MCF 10A (cell line): ENCODE results near the gene UCHL3. TPM values are rescaled to one million over a fixed set of nuclear protein-coding genes. Genes with fewer than 3 reads are reported as not detected.

Source experiments
- BruUV-seq: library from RNA; stranded (reverse); fragments of 400-500 nt; replicated peaks from 2 replicates; lab custom pipeline; 2021; lab: Mats Ljungman, UMichigan
- CTCF ChIA-PET: fragments of 300-600 bp; sonication (Branson Sonifier 250); formaldehyde crosslinking; extraction: SDS; loops from one replicate; lab custom pipeline; 2021; ENCODE audit warnings: antibody characterized with exemption, inconsistent platforms; lab: Yijun Ruan, JAX
- POLR2A ChIA-PET: fragments of 300-600, 350-650 bp; sonication (Branson Sonifier 250); formaldehyde crosslinking; extraction: SDS; loops from one replicate; lab custom pipeline; 2020; ENCODE audit warnings: antibody characterized with exemption, inconsistent platforms; lab: Yijun Ruan, JAX
- DNase-seq: peaks from one replicate; pipeline ENCODE4 v3.0.0-alpha.2; 2018; ENCODE audit not compliant: unreplicated experiment
- H3K27ac Mint-ChIP-seq: one replicate; pipeline ENCODE4 v1.8.0; 2022; ENCODE audit warnings: mild to moderate bottlenecking, low read depth, mixed read lengths; ENCODE audit not compliant: unreplicated experiment
- H3K27me3 Mint-ChIP-seq: one replicate; pipeline ENCODE4 v1.8.0; 2022; ENCODE audit warnings: mixed read lengths; ENCODE audit not compliant: insufficient read depth, unreplicated experiment
- H3K36me3 Mint-ChIP-seq: one replicate; pipeline ENCODE4 v1.8.0; 2022; ENCODE audit warnings: mild to moderate bottlenecking, moderate library complexity, mixed read lengths; ENCODE audit not compliant: insufficient read depth, unreplicated experiment
- H3K4me1 Mint-ChIP-seq: one replicate; pipeline ENCODE4 v1.8.0; 2022; ENCODE audit warnings: mixed read lengths; ENCODE audit not compliant: insufficient read depth, unreplicated experiment
- H3K4me3 Mint-ChIP-seq: one replicate; pipeline ENCODE4 v1.8.0; 2022; ENCODE audit warnings: mild to moderate bottlenecking, moderate library complexity, mixed read lengths; ENCODE audit not compliant: unreplicated experiment
- H3K9me3 Mint-ChIP-seq: one replicate; pipeline ENCODE4 v1.8.0; 2022; ENCODE audit warnings: mixed read lengths; ENCODE audit not compliant: unreplicated experiment
- CTCF ChIP-seq: fragments of 200-600 bp; IDR thresholded peaks from one replicate; pipeline ENCODE4 v1.8.0; 2022; ENCODE audit warnings: antibody characterized with exemption, mild to moderate bottlenecking; ENCODE audit not compliant: unreplicated experiment
- intact Hi-C: fragments of 100-400 bp; cut with micrococcal nuclease; formaldehyde crosslinking; loops from 2 replicates; pipeline ENCODE4 v1.14.1; 2022
- total RNA-seq: library from RNA; stranded (reverse); gene quantifications from 2 replicates; pipeline ENCODE4 v1.2.3, GENCODE V29; 2022

The UCHL3 gene
- total RNA-seq, 1 experiment from 2014 or later: 79.3 TPM

GRCh38 chr13:75643182-75643581 lies 93.6 kb downstream of the UCHL3 start:
- no TSS peak for BruUV-seq
- no peak for TF ChIP-seq CTCF
- H3K4me3 Mint-ChIP-seq: no peak overlapping the region
- CTCF ChIA-PET: no interaction called here
- no peaks in the 10 kb centered on the region for H3K27me3 Mint-ChIP-seq
- H3K9me3 Mint-ChIP-seq: no peaks in the 10 kb centered on the region
- no peaks in the 10 kb centered on the region for H3K4me1 Mint-ChIP-seq
- POLR2A ChIA-PET: interaction anchor here (0.5 kb wide), 1 partner anchor 12 kb away, joined by 3 read pairs; no protein-coding TSS in a partner anchor
- no peak for DNase-seq
- no peak overlapping the region for H3K27ac Mint-ChIP-seq
- H3K36me3 Mint-ChIP-seq: peaks cover 6% of the 10 kb centered on the region
- intact Hi-C loops: no loop called here

- DNase-seq: no peak
- Mint-ChIP-seq H3K4me3 (no peak overlapping the region), H3K4me1 (no peaks in the 10 kb centered on the region), H3K9me3 (no peaks in the 10 kb centered on the region), H3K36me3 (peaks cover 6% of the 10 kb centered on the region), H3K27ac (no peak overlapping the region), H3K27me3 (no peaks in the 10 kb centered on the region)
- no TSS peak for BruUV-seq
- TF ChIP-seq CTCF: no peak
- intact Hi-C loops: no loop called here
- ChIA-PET POLR2A (interaction anchor here (0.5 kb wide), 1 partner anchor 1482 kb away, joined by 3 read pairs; no protein-coding TSS in a partner anchor), CTCF (interaction anchor here (0.6 kb wide), 1 partner anchor 31 kb away, joined by 4 read pairs; no protein-coding TSS in a partner anchor)
Measured at GRCh38 chr13:75643693-75644092, 94.1 kb downstream of the UCHL3 start.

- Mint-ChIP-seq H3K36me3 (peaks cover 6% of the 10 kb centered on the region), H3K4me3 (no peak overlapping the region), H3K4me1 (no peaks in the 10 kb centered on the region), H3K9me3 (no peaks in the 10 kb centered on the region), H3K27ac (no peak overlapping the region), H3K27me3 (no peaks in the 10 kb centered on the region)
- CTCF ChIA-PET: interaction anchor here (0.6 kb wide), 1 partner anchor 29 kb away, joined by 7 read pairs; no protein-coding TSS in a partner anchor
- TF ChIP-seq CTCF: no peak
- intact Hi-C loops: no loop called here
- no peak for DNase-seq
- no TSS peak for BruUV-seq
- POLR2A ChIA-PET: no interaction called here
Measured at GRCh38 chr13:75645141-75645540, 95.5 kb downstream of the UCHL3 start.

GRCh38 chr13:75647126-75647784 lies 97.7 kb downstream of the UCHL3 start:
- Mint-ChIP-seq H3K36me3 (no peaks in the 10 kb centered on the region), H3K27ac (no peak overlapping the region), H3K4me1 (no peaks in the 10 kb centered on the region), H3K9me3 (no peaks in the 10 kb centered on the region), H3K27me3 (no peaks in the 10 kb centered on the region), H3K4me3 (no peak overlapping the region)
- TF ChIP-seq CTCF: no peak
- intact Hi-C loops: no loop called here
- ChIA-PET POLR2A (no interaction called here), CTCF (interaction anchor here (0.6 to 1.5 kb wide), 3 partner anchors 19 to 80 kb away, joined by 3 to 4 read pairs (median 3); no protein-coding TSS in a partner anchor)
- DNase-seq: no peak
- no TSS peak for BruUV-seq
